Iris pigment epithelial cell (primary cell): ENCODE measurements around the gene NUP43.
"Not testable (repeated sequence)": the region's sequence is repeated elsewhere in the genome, so short reads cannot be mapped to it uniquely, and the experiment has no call there.

Experiments used
- DNase-seq: peaks from one replicate; pipeline ENCODE4 v3.0.0-alpha.2; 2011; ENCODE audit warnings: low read depth

NUP43 gene

DNA sequence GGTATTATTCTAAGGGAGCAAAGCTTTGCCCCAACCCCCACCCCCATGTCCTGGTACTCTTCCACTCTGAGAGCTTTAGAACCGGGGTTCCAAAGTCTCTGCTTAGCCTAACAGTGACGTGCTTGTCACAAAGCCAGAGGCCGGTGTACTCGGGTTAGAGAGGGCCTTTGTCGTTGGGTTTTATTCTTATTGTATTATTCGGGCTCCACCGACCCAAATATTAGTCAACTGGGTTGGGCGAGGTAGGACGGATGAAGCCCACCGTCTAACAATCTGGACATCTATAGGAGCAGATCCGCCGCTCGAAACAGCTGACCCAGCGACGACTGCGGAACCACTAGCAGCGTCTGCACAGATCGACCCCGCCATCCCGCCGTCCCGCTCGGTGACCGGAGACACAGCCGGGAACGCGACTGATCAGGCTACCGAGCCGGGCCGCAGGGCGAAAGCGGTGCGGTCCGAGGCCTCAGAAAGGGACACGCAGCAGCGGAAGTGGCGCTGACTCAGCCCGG is 2.8 kb upstream of the NUP43 start:
- not testable (repeated sequence) for DNase-seq

GRCh38 chr6:149745252-149745651 is 1.1 kb downstream of the NUP43 start:
- DNase-seq: not testable (repeated sequence)

DNA sequence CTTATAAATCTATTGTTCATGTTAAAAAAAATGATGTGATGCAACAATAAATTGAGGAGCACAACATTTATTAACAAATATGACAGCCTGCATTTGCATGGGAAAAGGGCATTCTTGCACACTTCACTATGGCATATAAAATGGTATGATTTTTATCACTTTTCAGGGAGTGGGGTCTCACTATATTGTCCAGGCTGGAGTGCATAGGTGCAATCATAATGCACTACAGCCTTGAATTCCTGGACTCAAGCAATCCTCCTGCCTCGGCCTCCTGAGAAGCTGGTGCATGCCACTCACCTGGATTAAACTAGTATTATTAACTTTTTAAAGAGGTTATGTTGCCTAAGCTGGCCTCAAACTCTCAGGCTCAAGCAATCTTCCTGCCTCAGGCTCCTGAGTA is 11.4 kb downstream of the NUP43 start:
- DNase-seq: no peak

DNA sequence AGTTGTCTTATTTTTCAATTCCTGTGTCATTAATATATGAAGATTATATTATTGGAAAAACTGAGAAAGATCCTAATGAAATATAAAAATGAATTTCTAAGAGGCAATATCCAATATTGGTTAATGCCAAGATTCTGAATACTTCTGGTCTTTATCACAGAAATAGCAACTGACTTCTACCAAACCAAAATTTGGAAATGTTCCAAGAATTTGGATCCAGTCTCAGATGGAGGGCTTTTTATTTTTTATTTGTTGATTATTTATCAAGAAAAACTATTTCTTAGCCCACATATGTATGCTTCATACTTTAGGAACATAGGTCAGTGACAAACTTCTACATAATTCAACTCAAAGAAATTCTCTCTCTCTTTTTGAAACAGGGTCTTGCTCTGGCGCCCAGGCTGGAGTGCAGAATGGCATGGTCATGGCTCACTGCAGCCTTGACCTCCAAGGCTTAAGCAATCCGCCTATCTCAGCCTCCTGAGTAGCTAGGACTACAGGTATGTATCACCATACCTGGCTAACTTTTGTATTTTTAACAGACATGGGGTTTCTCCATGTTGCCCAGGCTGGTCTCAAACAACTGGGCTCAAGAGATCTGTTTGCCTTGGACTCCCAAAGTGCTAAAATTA is 13.1 kb downstream of the NUP43 start:
- no peak for DNase-seq

- no peak for DNase-seq
Measured at GRCh38 chr6:149729824-149730223, 16.5 kb downstream of the NUP43 start.

DNA sequence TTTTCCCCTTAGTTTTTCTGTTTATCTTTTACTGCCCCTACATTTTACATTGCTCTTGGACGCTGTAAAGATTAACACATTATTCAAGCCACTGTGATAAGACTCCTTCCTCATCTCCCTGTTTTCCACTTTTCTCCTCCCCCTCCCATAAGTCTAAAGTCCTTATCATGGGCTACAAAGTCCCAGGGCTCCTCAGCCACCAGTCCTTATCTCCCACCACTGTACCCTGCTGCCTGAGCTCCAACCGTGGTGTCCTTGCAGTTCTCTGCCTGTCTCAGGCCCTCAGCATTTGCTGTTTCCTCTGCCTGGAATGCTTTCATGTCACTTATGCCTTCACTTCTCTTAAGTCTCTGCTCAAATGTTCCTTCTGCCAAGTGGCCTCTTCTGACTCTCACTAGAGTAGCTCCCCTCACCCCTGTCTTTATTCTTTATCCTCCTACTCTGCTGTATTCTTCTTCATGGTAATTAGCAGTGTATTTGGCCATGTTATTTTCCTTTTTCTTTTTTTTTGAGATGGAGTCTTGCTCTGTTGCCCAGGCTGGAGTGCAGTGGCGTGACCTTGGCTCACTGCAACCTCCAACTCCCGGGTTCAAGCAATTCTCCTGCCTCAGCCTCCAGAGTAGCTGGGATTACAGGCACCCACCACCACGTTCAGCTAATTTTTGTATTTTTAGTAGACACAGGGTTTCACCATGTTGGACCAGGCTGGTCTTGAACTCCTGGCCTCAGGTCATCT is 17.7 kb downstream of the NUP43 start:
- no peak for DNase-seq

DNA sequence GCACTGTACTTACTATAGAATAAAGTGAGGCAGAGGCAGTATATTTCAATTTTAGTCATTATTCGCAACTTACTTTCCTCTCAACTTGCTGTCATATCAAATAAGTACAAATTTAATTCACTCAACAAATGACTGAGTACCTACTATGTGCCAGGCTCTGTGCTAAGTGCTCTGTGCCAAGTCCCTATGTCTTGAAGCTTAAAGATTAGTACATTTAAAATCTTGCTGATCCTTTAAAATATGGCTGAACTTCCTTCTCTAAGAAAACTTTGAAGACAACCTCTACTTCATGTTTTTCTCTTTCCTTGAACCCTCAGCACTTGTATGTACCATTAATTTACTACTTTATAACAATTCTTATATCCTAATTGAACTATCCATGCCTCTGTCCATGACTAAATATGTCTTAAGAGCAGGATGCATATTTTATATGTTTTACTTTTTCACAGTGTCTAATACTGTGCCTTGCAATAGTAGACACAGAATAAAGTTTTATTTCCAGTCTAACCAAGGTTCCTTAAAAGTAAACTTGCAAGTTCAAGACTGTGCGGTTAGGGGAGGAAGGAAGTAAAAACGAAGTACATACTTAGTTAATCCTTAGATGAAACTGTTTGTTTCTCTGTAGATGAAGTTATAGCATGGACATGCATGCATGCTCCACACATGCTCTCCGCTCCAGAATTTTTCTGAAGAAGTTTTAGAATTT is 18.4 kb downstream of the NUP43 start:
- DNase-seq: no peak

GRCh38 chr6:149725785-149726184 is 20.5 kb downstream of the NUP43 start:
- DNase-seq: no peak

DNA sequence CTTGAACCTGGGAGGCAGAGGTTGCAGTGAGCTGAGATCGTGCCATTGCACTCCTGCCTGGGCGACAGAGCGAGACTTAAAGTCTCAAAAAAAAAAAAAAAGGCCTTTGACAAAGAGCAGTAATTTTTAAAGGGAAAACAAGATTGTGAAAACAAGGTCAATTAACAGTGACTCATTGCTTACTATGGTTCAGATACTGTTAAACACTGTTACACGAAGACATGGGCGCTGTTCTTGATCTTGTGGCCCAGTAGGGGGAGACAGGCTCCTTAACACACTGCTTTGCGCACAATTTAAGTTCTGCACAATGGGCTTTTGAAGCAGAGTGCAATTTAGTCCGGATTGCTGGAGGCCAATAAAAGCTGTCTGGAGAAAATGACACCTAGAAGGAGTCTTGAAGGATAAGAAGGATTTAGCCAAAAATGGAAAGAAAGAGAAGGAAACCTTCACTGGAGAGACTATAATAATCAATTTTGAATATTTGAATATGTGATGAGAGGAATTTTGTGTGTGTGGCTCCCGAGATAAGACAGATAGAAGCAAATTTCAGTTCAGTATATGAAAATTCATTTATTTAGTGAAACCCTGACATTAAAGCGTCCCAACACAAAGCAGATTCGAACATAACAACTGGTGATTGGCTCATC is 22.4 kb downstream of the NUP43 start:
- DNase-seq: peak; percentile 86

- DNase-seq: no peak
Measured at GRCh38 chr6:149723262-149723661, 23.1 kb downstream of the NUP43 start.

DNA sequence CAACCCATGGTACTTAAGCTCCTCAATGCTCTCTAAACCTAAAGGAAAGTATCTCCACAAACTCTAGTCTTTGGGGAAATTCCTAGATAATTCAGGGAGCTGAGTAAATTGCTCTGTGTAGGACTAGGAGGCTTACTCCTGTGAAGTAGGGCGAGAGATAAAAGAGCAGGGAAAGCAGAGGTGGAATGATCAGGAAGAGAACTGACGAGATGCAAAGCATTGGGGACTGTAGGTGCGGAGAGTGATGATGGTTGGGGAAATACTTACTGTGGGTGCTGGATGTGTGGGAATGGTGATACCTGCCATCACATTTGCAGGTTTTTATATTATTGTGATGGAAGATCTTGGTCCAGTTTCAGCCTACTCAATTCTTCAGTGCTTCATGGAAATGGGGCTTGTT is 26.8 kb downstream of the NUP43 start:
- no peak for DNase-seq

GRCh38 chr6:149717588-149718458 is 28.5 kb downstream of the NUP43 start, which contains the start of gene LATS1:
Gene LATS1, minus strand, starts transcription at chr6:149718101. Its CDS starts 15,975 bp downstream, at chr6:149702126.
- peak; percentile 77 for DNase-seq

- no peak for DNase-seq
Measured at GRCh38 chr6:149717255-149717587, 29.1 kb downstream of the NUP43 start.

DNA sequence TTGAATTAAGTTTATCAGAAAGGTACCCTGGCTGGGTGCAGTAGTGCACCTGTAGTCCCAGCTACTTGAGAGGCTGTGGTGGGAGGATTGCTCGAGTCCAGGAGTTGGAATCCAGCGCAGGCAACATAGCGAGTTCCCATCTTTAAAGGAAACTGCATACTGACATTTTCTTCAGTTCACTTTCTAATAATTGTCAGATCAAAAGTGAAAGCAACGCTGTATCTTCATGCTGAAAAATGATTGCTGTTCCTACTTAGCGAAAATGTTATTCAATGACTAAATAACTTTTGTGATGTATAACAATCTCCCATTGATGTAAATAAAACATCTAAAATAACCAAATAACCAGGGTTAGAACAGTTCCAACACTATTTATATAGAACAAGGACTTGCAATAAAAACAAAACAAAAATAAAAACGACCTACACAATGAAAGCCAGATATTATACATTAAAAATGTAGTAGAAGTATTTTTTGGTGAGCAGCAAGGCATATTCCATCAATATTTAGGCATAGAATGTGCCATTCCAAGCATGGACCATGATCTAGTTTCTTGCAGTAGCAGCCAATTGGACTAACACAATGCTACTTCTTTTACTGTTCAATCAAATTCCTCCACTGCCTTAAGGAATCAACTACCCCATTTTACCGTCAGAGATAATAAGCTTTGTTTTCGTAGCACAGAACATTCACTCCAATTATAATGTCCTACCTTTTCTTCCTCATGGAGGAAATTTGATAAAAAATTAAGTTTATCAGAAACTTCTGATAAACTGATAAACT is 30.0 kb downstream of the NUP43 start:
- peak; percentile 45 for DNase-seq

- no peak for DNase-seq
Measured at GRCh38 chr6:149714442-149714841, 31.9 kb downstream of the NUP43 start.

- no peak for DNase-seq
Measured at GRCh38 chr6:149711711-149712110, 34.6 kb downstream of the NUP43 start.

DNA sequence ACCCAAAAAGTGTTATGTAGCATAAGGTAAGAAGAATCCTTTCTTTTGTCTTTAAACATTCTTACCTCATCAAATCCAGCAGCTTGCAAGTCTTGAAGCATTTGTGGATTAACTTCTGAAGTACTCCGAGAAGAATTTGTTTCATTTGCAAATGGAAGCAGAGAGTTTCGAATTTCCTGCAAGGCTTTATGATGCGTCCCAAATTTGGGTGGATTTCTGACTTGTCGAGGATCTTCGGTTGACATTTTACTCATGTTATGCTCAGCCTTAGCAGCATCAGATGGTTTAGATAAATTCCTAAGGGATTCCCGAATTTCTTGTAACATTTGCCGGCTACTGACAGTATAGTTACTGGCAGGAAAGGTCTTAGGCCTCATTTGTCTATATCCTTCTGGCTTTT is 44.6 kb downstream of the NUP43 start:
- peak; percentile 51 for DNase-seq

GRCh38 chr6:149699150-149699549 is 47.2 kb downstream of the NUP43 start:
- DNase-seq: no peak

GRCh38 chr6:149698175-149698574 is 48.2 kb downstream of the NUP43 start:
- no peak for DNase-seq

GRCh38 chr6:149696901-149697300 is 49.4 kb downstream of the NUP43 start:
- DNase-seq: peak; percentile 69

- DNase-seq: no peak
Measured at GRCh38 chr6:149694921-149695320, 51.4 kb downstream of the NUP43 start.
